Measurements from ENCODE around the gene NBAS. TPM values are rescaled to one million over a fixed set of nuclear protein-coding genes. Genes with fewer than 3 reads are reported as not detected.
A peak's percentile ranks its signal among the peaks of the same experiment; 100 is the strongest.

Gene NBAS
- total and polyA plus RNA-seq, 2 of the 13 experiments (the other 11 are each of a cell fraction or from before 2014, with no cell fraction given), result 33.6 to 58.7 TPM

- TF ChIP-seq STAT6 (CRISPR knock-in tag; IDR thresholded peaks at IDR 0.05; ENCODE audit: borderline replicate concordance) (no peak), ZEB1 (IDR thresholded peaks at IDR 0.05; ENCODE audit: insufficient replicate concordance, low read depth) (no peak)
Observed at GRCh38 chr2:15383695-15384350, 177.3 kb downstream of the NBAS start (continued).

- TF ChIP-seq CBX5 (CRISPR knock-in tag; IDR thresholded peaks at IDR 0.05; ENCODE audit: borderline replicate concordance) (no peak), NFIB (CRISPR knock-in tag; IDR thresholded peaks at IDR 0.05; ENCODE audit: borderline replicate concordance) (no peak), SOX5 (CRISPR knock-in tag; IDR thresholded peaks at IDR 0.05; ENCODE audit: borderline replicate concordance) (no peak), KLF12 (CRISPR knock-in tag; IDR thresholded peaks at IDR 0.05; ENCODE audit: borderline replicate concordance) (no peak), MTA1 (CRISPR knock-in tag; IDR thresholded peaks at IDR 0.05; ENCODE audit: borderline replicate concordance) (no peak), EEA1 (CRISPR knock-in tag; IDR thresholded peaks at IDR 0.05; ENCODE audit: borderline replicate concordance) (no peak), ZNF10 (CRISPR knock-in tag; IDR thresholded peaks at IDR 0.05; ENCODE audit: borderline replicate concordance, low read depth) (no peak), REL (CRISPR knock-in tag; conservative IDR thresholded peaks at IDR 0.05) (no peak), ZBTB43 (CRISPR knock-in tag; conservative IDR thresholded peaks at IDR 0.05) (no peak), IRF9 (CRISPR knock-in tag; IDR thresholded peaks at IDR 0.05; ENCODE audit: borderline replicate concordance) (no peak), SOX13 (IDR thresholded peaks at IDR 0.05) (no peak), SOX13 (CRISPR knock-in tag; conservative IDR thresholded peaks at IDR 0.05 in 1 of 2, IDR thresholded peaks at IDR 0.05 in 1 of 2) (no peak)
- Histone ChIP-seq H3K4me3 (replicated peaks in 1 of 3; ENCODE audit: insufficient read depth in 1 of 3, low read depth in 2 of 3, low read length in 3 of 3) (no peak overlapping the region), H3K9me3 (ENCODE audit: low read length) (no peaks in the 10 kb centered on the region), H3K79me2 (ENCODE audit: insufficient read depth, low read length) (no peaks in the 10 kb centered on the region), H3K27ac (ENCODE audit: extremely low read length, insufficient read depth, low read length) (no peak overlapping the region), H3K9ac (ENCODE audit: insufficient read depth, low read depth, low read length) (no peak overlapping the region), H3K4me1 (ENCODE audit: insufficient read depth, low read length) (no peaks in the 10 kb centered on the region), H4K20me1 (ENCODE audit: insufficient read depth, low read length) (no peaks in the 10 kb centered on the region), H3K27me3 (ENCODE audit: control insufficient read depth in 1 of 2, insufficient read depth in 2 of 2, low read length in 2 of 2) (no peaks in the 10 kb centered on the region), H3K36me3 (replicated peaks in 1 of 2; ENCODE audit: control insufficient read depth in 1 of 2, insufficient read depth in 2 of 2, low read length in 2 of 2) (peaks cover 4 to 29% of the 10 kb centered on the region in 2 experiments), H2AFZ (ENCODE audit: low read length) (no peak overlapping the region), H3K4me2 (ENCODE audit: low read depth, low read length) (no peak overlapping the region)
- WGBS (ENCODE audit: low lambda C conversion rate), result 87% methylated on average over 6 of the region's 6 CpGs
- POLR2A ChIA-PET, result no interaction called here
- peak; percentile 30 for FAIRE-seq
- in situ Hi-C loops (cut with HindIII; ENCODE audit: extremely low pct_ligation_motif_present, low pct_unique_long_range_greater_than_20kb) (no loop called here), intact Hi-C loops (cut with micrococcal nuclease; ENCODE audit: unreplicated experiment) (no loop called here)
- no peak for DNase-seq (ENCODE audit: low spot score)
- no peak for ATAC-seq
- no TSS peak for BruUV-seq (replicated peaks)
- CTCF ChIA-PET (ENCODE audit: low intra/inter-chr PET ratio, low total read pairs), result no interaction called here
Observed at GRCh38 chr2:15378148-15378908, 182.8 kb downstream of the NBAS start.

All from HepG2 (cell line).